ENCODE measurements around the gene MEIOB.
"Not testable (repeated sequence)": the region's sequence is repeated elsewhere in the genome, so short reads cannot be mapped to it uniquely, and the experiment has no call there.

The MEIOB gene

DNA sequence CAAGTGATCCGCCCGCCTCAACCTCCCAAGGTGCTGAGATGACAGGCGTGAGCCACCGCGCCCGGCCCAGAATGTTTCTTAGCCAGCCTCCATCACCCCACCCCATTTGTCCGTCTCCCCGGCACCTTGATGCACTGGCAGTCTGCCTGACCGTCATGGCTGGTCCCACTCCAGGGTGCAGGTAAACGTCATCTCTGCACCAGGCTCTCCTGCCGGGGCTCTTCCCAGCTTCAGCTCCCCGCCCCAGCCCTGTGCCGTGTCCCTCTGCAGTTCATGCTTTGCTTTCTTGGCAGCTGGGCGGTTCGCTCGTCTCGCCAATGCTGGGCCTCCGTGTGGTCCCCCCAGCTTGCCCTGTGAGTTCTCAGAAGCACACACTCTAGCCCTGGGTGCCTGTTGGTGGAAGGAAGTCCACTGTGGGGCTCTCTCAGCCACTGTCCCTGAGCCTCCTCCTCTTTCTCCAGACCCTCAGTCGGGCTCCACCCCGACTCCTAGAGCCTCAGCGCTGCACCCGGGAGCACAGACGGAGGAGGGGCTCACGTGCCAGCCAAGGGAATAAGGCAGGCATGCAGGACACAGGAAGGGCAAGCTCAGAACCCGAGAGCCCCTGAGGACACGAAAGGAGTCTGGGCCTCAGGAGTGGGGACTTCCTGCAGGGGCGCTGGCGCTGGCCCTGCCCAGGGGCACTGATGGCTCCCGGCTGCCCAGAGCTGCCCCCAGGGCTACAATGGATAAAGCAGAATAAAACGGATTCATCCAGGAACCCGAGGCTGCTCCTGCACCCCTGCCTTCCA, 34.3 kb upstream of the MEIOB start:
- no peaks in the 10 kb centered on the region for H3K9me3 ChIP-seq (ENCODE audit: control insufficient read depth, insufficient read depth, low read depth, low read length)
- H3K9ac ChIP-seq (ENCODE audit: low read length) = no peak overlapping the region
- H3K27me3 ChIP-seq (ENCODE audit: control insufficient read depth, insufficient read depth, low read length) = peaks cover 10% of the 10 kb centered on the region; the same call in 1 of the 2 replicates
- H3K27ac ChIP-seq (ENCODE audit: low read depth, low read length) = no peak overlapping the region
- no peak overlapping the region for H3K4me3 ChIP-seq (ENCODE audit: low read depth, low read length)
- H3K36me3 ChIP-seq (ENCODE audit: control insufficient read depth, insufficient read depth, low read length) = no peaks in the 10 kb centered on the region
- peaks cover 19% of the 10 kb centered on the region; the same call in 1 of the 2 replicates for H3K4me1 ChIP-seq (ENCODE audit: control insufficient read depth, insufficient read depth, low read length)

DNA sequence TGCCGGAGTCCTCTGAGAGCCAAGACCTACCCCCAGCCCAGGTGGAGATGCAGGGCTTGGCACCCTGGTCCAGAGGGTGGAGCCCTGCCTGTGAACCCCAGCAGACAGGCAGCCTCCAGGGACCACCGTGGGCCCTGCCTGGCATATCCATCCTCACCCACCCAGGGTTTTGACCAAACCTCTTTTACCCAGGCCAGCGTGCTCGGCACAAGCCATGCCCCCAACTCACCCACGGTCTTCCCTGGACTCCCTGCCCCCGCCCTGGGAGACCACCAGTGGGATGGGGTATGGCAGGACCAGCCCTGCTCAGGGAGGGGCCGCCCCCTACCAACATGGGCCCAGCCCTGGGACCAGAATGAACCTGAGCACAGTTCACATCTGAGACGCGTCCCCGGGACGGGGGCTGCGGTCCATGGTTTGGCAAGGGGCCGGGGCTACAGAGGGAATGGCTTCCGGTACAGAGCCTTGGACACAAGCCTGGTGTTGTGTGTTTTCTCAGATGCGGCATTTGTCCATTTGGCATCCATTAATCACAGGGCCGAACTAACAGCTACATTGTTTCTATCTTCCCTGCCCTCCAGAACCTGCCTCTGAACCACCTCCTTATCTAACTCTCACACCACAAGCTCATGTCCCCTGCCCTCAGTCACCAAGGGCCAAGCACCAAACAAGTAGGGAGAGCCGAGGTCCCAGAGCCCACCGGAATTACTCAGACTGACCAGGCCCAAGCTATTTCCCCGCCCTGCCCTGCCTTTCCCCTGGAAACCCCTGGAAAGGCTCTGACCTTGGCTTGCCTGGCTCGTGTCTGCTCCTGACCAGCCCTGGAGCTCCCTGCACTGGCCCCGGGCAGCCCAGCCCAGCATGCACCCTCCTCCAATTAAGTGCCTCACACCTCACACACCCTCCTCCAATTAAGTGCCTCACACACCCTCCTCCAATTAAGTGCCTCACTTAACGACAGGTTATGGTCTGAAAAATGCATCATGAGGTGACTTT, 32.2 kb upstream of the MEIOB start:
- Histone ChIP-seq H3K27ac (ENCODE audit: low read depth, low read length) (no peak overlapping the region), H3K36me3 (ENCODE audit: control insufficient read depth, insufficient read depth, low read length) (no peaks in the 10 kb centered on the region), H3K9ac (ENCODE audit: low read length) (no peak overlapping the region), H3K4me3 (ENCODE audit: low read depth, low read length) (no peak overlapping the region), H3K9me3 (ENCODE audit: control insufficient read depth, insufficient read depth, low read depth, low read length) (no peaks in the 10 kb centered on the region), H3K27me3 (ENCODE audit: control insufficient read depth, insufficient read depth, low read length) (peaks cover 10% of the 10 kb centered on the region; the same call in 1 of the 2 replicates), H3K4me1 (ENCODE audit: control insufficient read depth, insufficient read depth, low read length) (peaks cover 19% of the 10 kb centered on the region; the same call in 1 of the 2 replicates)

DNA sequence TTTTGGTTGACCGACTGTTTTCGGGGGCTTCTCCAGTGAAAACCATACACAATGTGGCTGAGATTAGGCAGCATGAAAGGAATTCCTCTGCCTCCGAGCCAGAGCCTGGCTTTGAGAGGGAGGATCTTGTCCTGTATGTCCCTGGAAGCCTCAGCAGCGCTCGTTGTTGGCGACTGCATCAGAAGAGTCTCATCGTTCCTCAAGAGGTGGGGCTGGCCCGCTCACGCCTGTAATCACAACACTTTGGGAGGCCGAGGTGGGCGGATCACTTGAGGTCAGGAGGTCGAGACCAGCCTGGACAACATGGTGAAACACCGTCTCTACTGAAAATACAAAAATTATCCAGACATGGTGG, 31.2 kb upstream of the MEIOB start:
- no peak overlapping the region for H3K9ac ChIP-seq (ENCODE audit: low read length)
- H3K36me3 ChIP-seq (ENCODE audit: control insufficient read depth, insufficient read depth, low read length) = no peaks in the 10 kb centered on the region
- peaks cover 4% of the 10 kb centered on the region; the same call in 1 of the 2 replicates for H3K27me3 ChIP-seq (ENCODE audit: control insufficient read depth, insufficient read depth, low read length)
- H3K4me3 ChIP-seq (ENCODE audit: low read depth, low read length) = no peak overlapping the region
- H3K4me1 ChIP-seq (ENCODE audit: control insufficient read depth, insufficient read depth, low read length) = peaks cover 17% of the 10 kb centered on the region; the same call in 1 of the 2 replicates
- H3K27ac ChIP-seq (ENCODE audit: low read depth, low read length) = no peak overlapping the region
- H3K9me3 ChIP-seq (ENCODE audit: control insufficient read depth, insufficient read depth, low read depth, low read length) = no peaks in the 10 kb centered on the region

DNA sequence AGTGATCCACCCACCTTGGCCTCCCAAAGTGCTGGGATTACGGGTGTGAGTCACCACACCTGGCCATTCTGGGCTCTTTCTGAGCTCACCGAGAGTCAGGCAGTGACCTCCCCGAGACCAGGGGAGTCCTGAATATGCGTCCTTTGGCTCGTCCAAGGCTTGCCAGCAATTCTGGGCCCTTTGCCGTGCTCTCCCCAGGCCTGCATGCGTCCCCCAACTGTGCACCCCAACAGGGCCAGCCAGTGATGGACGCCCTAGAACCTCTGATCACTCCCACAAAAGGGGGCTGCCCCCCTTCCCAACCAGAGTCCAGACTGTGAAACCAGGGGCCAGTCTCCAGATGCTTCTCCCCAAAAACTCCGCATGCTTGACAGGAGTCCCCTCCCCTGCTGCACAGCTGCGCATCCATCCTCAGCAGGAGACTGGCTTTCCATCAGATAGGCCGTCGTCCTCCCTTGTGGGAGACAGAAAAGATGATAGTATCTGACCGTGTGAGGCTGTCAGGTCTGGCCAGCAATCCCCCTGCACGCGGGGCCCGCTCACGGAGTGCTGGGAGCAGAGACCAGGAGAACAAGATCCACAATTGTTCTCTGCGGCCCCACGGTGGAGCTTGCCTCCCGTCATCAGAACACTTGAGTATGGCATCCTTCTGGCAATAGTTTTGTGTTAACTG, 30.7 kb upstream of the MEIOB start:
- Histone ChIP-seq H3K9me3 (ENCODE audit: control insufficient read depth, insufficient read depth, low read depth, low read length) (no peaks in the 10 kb centered on the region), H3K4me1 (ENCODE audit: control insufficient read depth, insufficient read depth, low read length) (peaks cover 13% of the 10 kb centered on the region; the same call in 1 of the 2 replicates), H3K27me3 (ENCODE audit: control insufficient read depth, insufficient read depth, low read length) (peaks cover 3% of the 10 kb centered on the region; the same call in 1 of the 2 replicates), H3K36me3 (ENCODE audit: control insufficient read depth, insufficient read depth, low read length) (no peaks in the 10 kb centered on the region), H3K4me3 (ENCODE audit: low read depth, low read length) (no peak overlapping the region), H3K27ac (ENCODE audit: low read depth, low read length) (no peak overlapping the region), H3K9ac (ENCODE audit: low read length) (no peak overlapping the region)

DNA sequence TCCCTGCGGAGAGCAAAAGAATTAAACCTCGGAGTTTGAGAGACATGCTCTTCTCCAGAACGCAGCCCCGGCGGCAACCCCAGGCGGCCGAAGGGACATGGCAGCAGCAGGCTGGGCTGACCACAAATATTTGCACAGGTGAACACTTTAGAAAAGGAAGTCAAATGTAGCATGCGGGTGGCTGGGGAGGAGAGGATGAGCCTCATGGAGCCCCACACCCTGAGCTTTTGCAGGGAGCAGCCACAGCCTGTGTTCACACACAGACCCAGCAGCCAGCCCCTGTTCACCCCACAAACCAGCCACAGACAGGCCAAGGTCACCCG, 28.4 kb upstream of the MEIOB start:
- no peaks in the 10 kb centered on the region; the same call in 1 of the 2 replicates for H3K27me3 ChIP-seq (ENCODE audit: control insufficient read depth, insufficient read depth, low read length)
- H3K9ac ChIP-seq (ENCODE audit: low read length) = no peak overlapping the region
- H3K4me3 ChIP-seq (ENCODE audit: low read depth, low read length) = no peak overlapping the region
- H3K27ac ChIP-seq (ENCODE audit: low read depth, low read length) = no peak overlapping the region
- no peaks in the 10 kb centered on the region for H3K36me3 ChIP-seq (ENCODE audit: control insufficient read depth, insufficient read depth, low read length)
- H3K9me3 ChIP-seq (ENCODE audit: control insufficient read depth, insufficient read depth, low read depth, low read length) = no peaks in the 10 kb centered on the region
- H3K4me1 ChIP-seq (ENCODE audit: control insufficient read depth, insufficient read depth, low read length) = no peaks in the 10 kb centered on the region; the same call in 1 of the 2 replicates

DNA sequence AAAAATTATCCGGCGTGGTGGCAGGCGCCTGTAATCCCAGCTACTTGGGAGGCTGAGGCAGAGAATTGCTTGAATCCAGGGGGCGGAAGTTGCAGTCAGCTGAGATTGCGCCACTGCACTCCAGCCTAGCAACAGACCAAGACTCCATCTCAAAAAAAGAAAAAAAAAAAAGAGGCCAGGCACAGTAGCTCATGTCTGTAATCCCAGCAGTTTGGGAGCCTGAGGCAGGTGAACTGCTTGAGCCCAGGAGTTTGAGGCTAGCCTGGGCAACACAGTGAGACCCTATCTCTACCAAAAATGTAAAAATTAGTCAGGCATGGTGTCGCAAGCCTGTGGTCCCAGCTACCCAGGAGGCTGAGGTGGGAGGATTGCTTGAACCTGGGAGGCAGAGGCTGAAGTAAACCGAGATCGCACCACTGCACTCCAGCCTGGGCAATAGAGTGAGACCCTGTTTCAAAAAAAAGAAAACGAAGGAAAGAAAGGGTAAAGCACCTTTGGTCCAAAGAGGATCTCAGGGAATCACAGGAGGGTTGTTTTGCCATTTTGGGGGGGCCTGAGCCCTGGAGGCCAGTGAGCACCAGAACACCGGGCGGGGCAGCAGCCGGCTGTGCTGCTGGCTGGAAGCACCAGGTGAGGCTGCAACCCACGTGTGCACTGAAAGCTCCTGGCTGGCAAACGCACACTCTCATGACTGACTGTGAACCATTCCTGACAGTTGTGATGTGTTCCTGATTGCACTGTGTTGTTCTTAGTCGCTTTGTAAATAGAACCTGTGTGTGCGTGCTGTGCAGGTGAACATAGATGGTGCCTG, 27.9 kb upstream of the MEIOB start:
- H3K27me3 ChIP-seq (ENCODE audit: control insufficient read depth, insufficient read depth, low read length) = no peaks in the 10 kb centered on the region; the same call in 1 of the 2 replicates
- H3K36me3 ChIP-seq (ENCODE audit: control insufficient read depth, insufficient read depth, low read length) = no peaks in the 10 kb centered on the region
- no peaks in the 10 kb centered on the region; the same call in 1 of the 2 replicates for H3K4me1 ChIP-seq (ENCODE audit: control insufficient read depth, insufficient read depth, low read length)
- no peak overlapping the region for H3K9ac ChIP-seq (ENCODE audit: low read length)
- H3K9me3 ChIP-seq (ENCODE audit: control insufficient read depth, insufficient read depth, low read depth, low read length) = no peaks in the 10 kb centered on the region
- H3K27ac ChIP-seq (ENCODE audit: low read depth, low read length) = no peak overlapping the region
- H3K4me3 ChIP-seq (ENCODE audit: low read depth, low read length) = no peak overlapping the region

DNA sequence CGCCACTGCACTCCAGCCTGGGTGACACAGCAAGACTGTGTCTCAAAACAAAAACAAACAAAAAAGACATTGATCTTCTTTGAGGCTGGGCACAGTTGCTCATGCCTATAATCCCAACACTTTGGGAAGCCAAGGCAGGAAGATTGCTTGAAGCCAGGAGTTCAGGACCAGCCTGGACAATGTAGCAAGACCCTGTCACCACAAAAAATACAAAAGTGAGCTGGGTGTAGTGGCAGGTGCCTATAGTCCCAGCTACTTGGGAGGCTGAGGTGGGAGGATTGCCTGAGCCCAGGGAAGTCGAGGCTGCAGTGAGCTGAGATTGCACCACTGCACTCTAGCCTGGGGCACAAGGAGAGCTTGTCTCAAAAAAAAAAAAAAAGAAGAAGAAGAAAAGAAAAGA, 25.7 kb upstream of the MEIOB start:
- not testable (repeated sequence) for H3K27me3 ChIP-seq (ENCODE audit: control insufficient read depth, insufficient read depth, low read length); H3K9ac ChIP-seq (ENCODE audit: low read length); H3K9me3 ChIP-seq (ENCODE audit: control insufficient read depth, insufficient read depth, low read depth, low read length); H3K36me3 ChIP-seq (ENCODE audit: control insufficient read depth, insufficient read depth, low read length); H3K27ac ChIP-seq (ENCODE audit: low read depth, low read length); H3K4me1 ChIP-seq (ENCODE audit: control insufficient read depth, insufficient read depth, low read length); H3K4me3 ChIP-seq (ENCODE audit: low read depth, low read length)

DNA sequence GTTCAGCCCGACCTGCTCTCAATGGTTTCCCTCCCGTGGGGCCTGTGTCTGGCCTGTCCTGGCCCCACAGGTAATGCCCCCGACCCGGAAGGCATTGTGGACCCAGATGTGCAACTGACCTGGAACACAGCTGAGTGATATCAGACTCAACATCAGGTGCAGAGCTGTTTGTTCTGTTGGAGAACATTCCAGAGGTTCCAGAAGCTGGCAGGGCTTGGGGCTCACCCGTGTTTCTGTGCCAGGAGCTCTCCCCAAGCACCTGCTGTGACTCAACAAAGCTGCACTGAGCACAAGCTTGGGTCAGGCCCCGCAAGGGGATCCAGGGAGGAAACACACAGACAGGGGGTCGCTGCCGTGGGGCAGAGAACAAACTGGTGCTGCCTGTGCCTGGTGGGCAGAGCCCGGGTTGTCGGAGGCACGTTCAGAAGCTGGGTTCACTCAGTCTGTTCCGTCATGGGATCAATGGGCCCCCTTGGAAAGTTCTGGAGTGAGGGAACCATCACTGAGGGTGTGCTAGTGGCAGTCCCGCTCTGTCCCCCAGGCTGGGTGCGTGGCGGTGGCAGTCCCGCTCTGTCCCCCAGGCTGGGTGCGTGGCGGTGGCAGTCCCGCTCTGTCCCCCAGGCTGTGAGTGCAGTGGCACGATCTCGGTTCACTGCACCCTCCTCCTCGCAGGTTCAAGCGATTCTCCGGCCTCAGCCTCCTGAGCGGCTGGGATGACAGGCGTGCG, 24.1 kb upstream of the MEIOB start:
- Histone ChIP-seq H3K27ac (ENCODE audit: low read depth, low read length) (no peak overlapping the region), H3K9ac (ENCODE audit: low read length) (no peak overlapping the region), H3K9me3 (ENCODE audit: control insufficient read depth, insufficient read depth, low read depth, low read length) (no peaks in the 10 kb centered on the region), H3K36me3 (ENCODE audit: control insufficient read depth, insufficient read depth, low read length) (no peaks in the 10 kb centered on the region), H3K27me3 (ENCODE audit: control insufficient read depth, insufficient read depth, low read length) (no peaks in the 10 kb centered on the region; the same call in 1 of the 2 replicates), H3K4me1 (ENCODE audit: control insufficient read depth, insufficient read depth, low read length) (no peaks in the 10 kb centered on the region), H3K4me3 (ENCODE audit: low read depth, low read length) (no peak overlapping the region)

DNA sequence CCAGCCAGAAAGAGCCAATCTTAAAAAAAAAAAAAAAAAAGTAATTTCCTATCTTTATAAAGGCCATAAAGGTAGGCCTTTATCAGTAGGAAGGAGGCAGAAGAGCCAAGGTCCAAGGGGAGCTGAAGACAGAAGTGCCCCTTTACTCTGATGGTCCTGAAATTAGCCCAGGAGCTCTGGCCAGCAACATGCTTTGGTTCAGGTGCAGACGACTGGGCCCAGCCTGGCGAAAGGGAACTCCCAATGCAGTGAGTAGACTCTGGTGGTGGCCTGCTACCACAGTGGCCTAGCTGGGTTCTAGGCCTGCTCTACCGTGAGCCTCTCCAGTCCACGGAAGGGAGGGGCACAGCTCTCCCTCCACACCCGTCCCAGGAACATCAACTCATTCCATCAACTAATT, 23.1 kb upstream of the MEIOB start:
- Histone ChIP-seq H3K4me3 (ENCODE audit: low read depth, low read length) (no peak overlapping the region), H3K27me3 (ENCODE audit: control insufficient read depth, insufficient read depth, low read length) (peaks cover 8% of the 10 kb centered on the region), H3K27ac (ENCODE audit: low read depth, low read length) (no peak overlapping the region), H3K4me1 (ENCODE audit: control insufficient read depth, insufficient read depth, low read length) (no peaks in the 10 kb centered on the region), H3K9ac (ENCODE audit: low read length) (no peak overlapping the region), H3K36me3 (ENCODE audit: control insufficient read depth, insufficient read depth, low read length) (no peaks in the 10 kb centered on the region), H3K9me3 (ENCODE audit: control insufficient read depth, insufficient read depth, low read depth, low read length) (no peaks in the 10 kb centered on the region)

DNA sequence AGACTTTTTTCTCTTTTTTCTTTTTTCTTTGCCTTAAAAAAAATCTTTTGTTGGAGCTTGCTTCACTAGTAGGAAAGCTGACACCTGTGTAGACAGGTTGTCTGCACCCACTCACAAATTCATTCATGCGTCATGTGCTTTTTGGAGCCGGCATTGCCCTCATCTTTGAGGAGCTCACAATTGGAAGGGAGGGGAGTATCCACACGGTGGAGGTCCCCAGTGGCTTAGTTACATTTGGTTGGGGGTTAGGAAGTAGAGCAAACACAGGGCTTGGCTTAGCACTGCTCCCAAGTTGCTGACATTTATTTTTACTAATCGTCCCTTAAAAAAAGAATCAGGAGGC, 18.7 kb upstream of the MEIOB start:
- Histone ChIP-seq H3K36me3 (ENCODE audit: control insufficient read depth, insufficient read depth, low read length) (no peaks in the 10 kb centered on the region), H3K9ac (ENCODE audit: low read length) (no peak overlapping the region), H3K9me3 (ENCODE audit: control insufficient read depth, insufficient read depth, low read depth, low read length) (no peaks in the 10 kb centered on the region), H3K4me3 (ENCODE audit: low read depth, low read length) (no peak overlapping the region), H3K4me1 (ENCODE audit: control insufficient read depth, insufficient read depth, low read length) (no peaks in the 10 kb centered on the region), H3K27me3 (ENCODE audit: control insufficient read depth, insufficient read depth, low read length) (peaks cover 10% of the 10 kb centered on the region), H3K27ac (ENCODE audit: low read depth, low read length) (no peak overlapping the region)
